ENCODE data around the gene TMEM169.

- TF ChIP-seq CTCF (IDR thresholded peaks at IDR 0.05) (no peak), POLR2A (IDR thresholded peaks at IDR 0.05) (no peak), POLR2AphosphoS5 (IDR thresholded peaks at IDR 0.05) (no peak)
Observed at GRCh38 chr2:216098421-216099334, 17.0 kb downstream of the TMEM169 start.

All from transverse colon (tissue), 4 donors.